GM23338 (cell line): ENCODE data around the gene MYO5B. TPM values are rescaled to one million over a fixed set of nuclear protein-coding genes. Genes with fewer than 3 reads are reported as not detected.

Source experiments
- ATAC-seq: fragments of 200-7000 bp; cut with Tn5 transposase; 3 replicates; pipeline ENCODE4 v1.9.1; 2020
- DNase-seq: peaks from one replicate; pipeline ENCODE4 v3.0.0-alpha.2; 2015; ENCODE audit warnings: low spot score
- H2AFZ ChIP-seq: fragments of 200-600 bp; sonication (generic); 2 replicates; pipeline ENCODE4 v1.8.0; 2016; ENCODE audit warnings: antibody characterized with exemption, mild to moderate bottlenecking, moderate library complexity
- H3F3A ChIP-seq: fragments of 200-600 bp; sonication (generic); replicated peaks from 2 replicates; pipeline ENCODE4 v1.8.0; 2017; ENCODE audit warnings: antibody characterized with exemption, mixed run types, low read depth
- H3K27ac ChIP-seq: fragments of 200-600 bp; sonication (generic); 2 replicates; pipeline ENCODE4 v1.6.1; 2016; ENCODE audit warnings: low read depth
- H3K27me3 ChIP-seq: fragments of 200-600 bp; sonication (generic); 2 replicates; pipeline ENCODE4 v1.8.0; 2016; ENCODE audit warnings: mild to moderate bottlenecking, mixed run types, moderate library complexity; ENCODE audit not compliant: insufficient read depth
- H3K36me3 ChIP-seq: fragments of 200-600 bp; sonication (generic); 2 replicates; pipeline ENCODE4 v1.8.0; 2016; ENCODE audit warnings: mild to moderate bottlenecking; ENCODE audit not compliant: insufficient read depth
- H3K4me1 ChIP-seq: fragments of 200-600 bp; sonication (generic); 2 replicates; pipeline ENCODE4 v1.8.0; 2016; ENCODE audit warnings: mild to moderate bottlenecking, moderate library complexity; ENCODE audit not compliant: insufficient read depth
- H3K4me2 ChIP-seq: fragments of 200-600 bp; sonication (generic); 2 replicates; pipeline ENCODE4 v1.7.1; 2017; ENCODE audit warnings: mixed run types
- H3K4me3 ChIP-seq: fragments of 200-600 bp; sonication (generic); 2 replicates; pipeline ENCODE4 v1.6.1; 2016; ENCODE audit warnings: mixed run types
- H3K79me2 ChIP-seq: fragments of 200-600 bp; sonication (generic); replicated peaks from 2 replicates; pipeline ENCODE4 v1.8.0; 2017; ENCODE audit warnings: mild to moderate bottlenecking; ENCODE audit not compliant: insufficient read depth
- H3K9me2 ChIP-seq: fragments of 200-600 bp; sonication (generic); 2 replicates; pipeline ENCODE4 v1.8.0; 2017; ENCODE audit not compliant: insufficient read depth
- H4K20me1 ChIP-seq: fragments of 200-600 bp; sonication (generic); replicated peaks from 2 replicates; pipeline ENCODE4 v1.8.0; 2017; ENCODE audit warnings: mild to moderate bottlenecking; ENCODE audit not compliant: insufficient read depth
- H3K27ac Mint-ChIP-seq: 2 replicates; pipeline ENCODE4 v1.8.0; 2020; ENCODE audit warnings: inconsistent platforms, mild to moderate bottlenecking, moderate library complexity, mixed read lengths
- H3K27me3 Mint-ChIP-seq: 3 replicates; pipeline ENCODE4 v1.8.0; 2022; ENCODE audit warnings: low read depth, mild to moderate bottlenecking, moderate library complexity, mixed read lengths, inconsistent platforms; ENCODE audit not compliant: insufficient read depth, poor library complexity
- H3K36me3 Mint-ChIP-seq: 3 replicates; pipeline ENCODE4 v1.8.0; 2021; ENCODE audit warnings: low read depth, mild to moderate bottlenecking, inconsistent platforms, moderate library complexity, mixed read lengths
- H3K4me1 Mint-ChIP-seq: 3 replicates; pipeline ENCODE4 v1.8.0; 2020; ENCODE audit warnings: mild to moderate bottlenecking, inconsistent platforms, mixed read lengths
- H3K4me3 Mint-ChIP-seq: 3 replicates; pipeline ENCODE4 v1.8.0; 2021; ENCODE audit warnings: moderate library complexity, mild to moderate bottlenecking, inconsistent platforms, mixed read lengths
- H3K9me3 Mint-ChIP-seq: 3 replicates; pipeline ENCODE4 v1.8.0; 2020; ENCODE audit warnings: moderate library complexity, mild to moderate bottlenecking, inconsistent platforms, mixed read lengths
- CREB1 ChIP-seq: fragments of 250-450 bp; sonication (Bioruptor Pico); IDR thresholded peaks from 2 replicates; pipeline ENCODE4 v1.5.0; 2020; ENCODE audit warnings: low read depth, mild to moderate bottlenecking, moderate library complexity
- CTCF ChIP-seq, 2 experiments: fragments of 200-600 bp in 1 of 2; sonication (generic) in 1 of 2; conservative IDR thresholded peaks; 2 replicates each; pipeline versions ENCODE4 v1.5.1 to v1.6.1; 2016 to 2017; ENCODE audit warnings: antibody characterized with exemption in 2 of 2, low read depth in 2 of 2, mild to moderate bottlenecking in 2 of 2, moderate library complexity in 1 of 2
- ETS1 ChIP-seq: IDR thresholded peaks from 2 replicates; pipeline ENCODE4 v1.6.1; 2016; ENCODE audit warnings: antibody characterized with exemption
- EZH2 ChIP-seq: fragments of 200-600 bp; sonication (generic); IDR thresholded peaks from one replicate; pipeline ENCODE4 v1.8.0; 2017; ENCODE audit warnings: antibody characterized with exemption, mild to moderate bottlenecking, low read depth; ENCODE audit not compliant: unreplicated experiment
- EZH2phosphoT487 ChIP-seq: fragments of 200-600 bp; sonication (generic); IDR thresholded peaks from one replicate; pipeline ENCODE4 v1.8.1; 2018; ENCODE audit warnings: antibody characterized with exemption; ENCODE audit not compliant: unreplicated experiment
- NANOG ChIP-seq: IDR thresholded peaks from 2 replicates; pipeline ENCODE4 v1.6.1; 2016; ENCODE audit warnings: antibody characterized with exemption, borderline replicate concordance
- POLR2AphosphoS5 ChIP-seq: IDR thresholded peaks from 2 replicates; pipeline ENCODE4 v1.6.1; 2016; ENCODE audit warnings: antibody characterized with exemption, low read depth
- REST ChIP-seq: IDR thresholded peaks from one replicate; pipeline ENCODE4 v1.6.1; 2018; ENCODE audit warnings: antibody characterized with exemption; ENCODE audit not compliant: unreplicated experiment
- ZNF114 ChIP-seq: fragments of 250-450 bp; sonication (Bioruptor Pico); IDR thresholded peaks from 2 replicates; pipeline ENCODE4 v1.5.0; 2020; ENCODE audit warnings: mild to moderate bottlenecking, moderate library complexity
- ZNF331 ChIP-seq: fragments of 250-450 bp; sonication (Bioruptor Pico); IDR thresholded peaks from 2 replicates; pipeline ENCODE4 v1.5.0; 2020; ENCODE audit warnings: low read depth, mild to moderate bottlenecking, moderate library complexity
- ZNF462 ChIP-seq: fragments of 250-450 bp; sonication (Bioruptor Pico); IDR thresholded peaks from 2 replicates; pipeline ENCODE4 v1.5.0; 2020; ENCODE audit warnings: mild to moderate bottlenecking, moderate library complexity
- polyA plus RNA-seq: library from polyadenylated mRNA; unstranded; fragments of >200 nt; fragmentation: Nextera tagmentation; extraction: Ambion mirVana; gene quantifications from 2 replicates; pipeline ENCODE4 v1.2.1, GENCODE V29; 2016
- total RNA-seq: library from RNA; depleted of rRNA; stranded (reverse); fragments of >200 nt; shearing (Covaris generic); gene quantifications from 2 replicates; pipeline ENCODE4 v1.2.3, GENCODE V29; 2014

Gene MYO5B
- total and polyA plus RNA-seq, 2 experiments from 2014 or later: 3.2 to 19.1 TPM

- no peaks in the 10 kb centered on the region for H3K79me2 ChIP-seq
- no peak for DNase-seq
- Mint-ChIP-seq H3K27ac (no peak overlapping the region), H3K36me3 (no peaks in the 10 kb centered on the region), H3K9me3 (no peaks in the 10 kb centered on the region), H3K4me3 (no peak overlapping the region), H3K4me1 (peaks cover 10% of the 10 kb centered on the region; the same call in 2 of the 3 replicates), H3K27me3 (no peaks in the 10 kb centered on the region)
- H3K4me3 ChIP-seq: no peak overlapping the region
- no peaks in the 10 kb centered on the region for H4K20me1 ChIP-seq
- no peaks in the 10 kb centered on the region for H3F3A ChIP-seq
- no peak overlapping the region for H3K4me2 ChIP-seq
- H3K36me3 ChIP-seq: no peaks in the 10 kb centered on the region
- peaks cover 9% of the 10 kb centered on the region for H3K4me1 ChIP-seq
- no peaks in the 10 kb centered on the region for H3K9me2 ChIP-seq
- H2AFZ ChIP-seq: no peak overlapping the region; the same call in 1 of the 2 replicates
- H3K27ac ChIP-seq: no peak overlapping the region
- TF ChIP-seq EZH2phosphoT487 (no peak), CTCF (conservative IDR thresholded peaks at IDR 0.05; ENCODE audit: low read depth in 2 of 2) (no peak), POLR2AphosphoS5 (no peak), ZNF462 (CRISPR knock-in tag) (no peak), ETS1 (no peak), NANOG (no peak), EZH2 (no peak), ZNF331 (no peak), ZNF114 (CRISPR knock-in tag) (no peak), CREB1 (CRISPR knock-in tag) (no peak), REST (no peak)
- no peaks in the 10 kb centered on the region for H3K27me3 ChIP-seq
- ATAC-seq: no peak
These were observed 77.1 kb downstream of the MYO5B start for GRCh38 chr18:50117863-50118262.
